C4-2B (cell line): ENCODE results near the gene KAT2B.

Experiments
- ZFX ChIP-seq: fragments of 450-650 bp; IDR thresholded peaks from 2 replicates; pipeline ENCODE4 v1.6.1; 2017
- TF ChIP-seq, protein P1 (sequence below): fragments of 450-650 bp; conservative IDR thresholded peaks from 2 replicates; pipeline ENCODE4 v1.5.1; 2017; ENCODE audit warnings: mild to moderate bottlenecking

DNA sequence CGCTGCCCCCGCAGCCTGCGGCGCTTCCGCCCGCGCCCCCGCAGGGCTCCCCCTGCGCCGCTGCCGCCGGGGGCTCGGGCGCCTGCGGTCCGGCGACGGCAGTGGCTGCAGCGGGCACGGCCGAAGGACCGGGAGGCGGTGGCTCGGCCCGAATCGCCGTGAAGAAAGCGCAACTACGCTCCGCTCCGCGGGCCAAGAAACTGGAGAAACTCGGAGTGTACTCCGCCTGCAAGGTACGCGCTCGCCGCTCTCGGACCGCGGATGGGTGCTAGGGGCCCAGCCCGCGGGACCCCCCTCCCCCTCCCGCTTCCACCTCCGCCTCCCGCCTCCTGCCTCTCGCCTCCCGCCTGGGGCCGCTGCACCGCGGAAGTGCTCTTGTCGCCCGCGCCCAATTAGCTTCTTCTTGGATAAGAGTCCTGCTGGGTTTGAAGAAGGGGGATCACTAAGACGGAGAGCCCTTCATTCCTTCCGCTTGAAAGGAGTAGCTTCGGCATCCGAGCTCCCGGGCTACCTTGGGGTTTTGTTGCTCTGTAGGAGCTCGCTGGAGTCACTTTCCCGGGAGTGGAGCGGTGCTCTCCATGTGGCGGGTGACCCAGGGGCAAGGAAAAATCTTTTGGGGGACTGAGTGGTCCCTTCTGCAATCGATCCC lies 426 bp downstream of the KAT2B start:
- TF ChIP-seq, protein P1, sequence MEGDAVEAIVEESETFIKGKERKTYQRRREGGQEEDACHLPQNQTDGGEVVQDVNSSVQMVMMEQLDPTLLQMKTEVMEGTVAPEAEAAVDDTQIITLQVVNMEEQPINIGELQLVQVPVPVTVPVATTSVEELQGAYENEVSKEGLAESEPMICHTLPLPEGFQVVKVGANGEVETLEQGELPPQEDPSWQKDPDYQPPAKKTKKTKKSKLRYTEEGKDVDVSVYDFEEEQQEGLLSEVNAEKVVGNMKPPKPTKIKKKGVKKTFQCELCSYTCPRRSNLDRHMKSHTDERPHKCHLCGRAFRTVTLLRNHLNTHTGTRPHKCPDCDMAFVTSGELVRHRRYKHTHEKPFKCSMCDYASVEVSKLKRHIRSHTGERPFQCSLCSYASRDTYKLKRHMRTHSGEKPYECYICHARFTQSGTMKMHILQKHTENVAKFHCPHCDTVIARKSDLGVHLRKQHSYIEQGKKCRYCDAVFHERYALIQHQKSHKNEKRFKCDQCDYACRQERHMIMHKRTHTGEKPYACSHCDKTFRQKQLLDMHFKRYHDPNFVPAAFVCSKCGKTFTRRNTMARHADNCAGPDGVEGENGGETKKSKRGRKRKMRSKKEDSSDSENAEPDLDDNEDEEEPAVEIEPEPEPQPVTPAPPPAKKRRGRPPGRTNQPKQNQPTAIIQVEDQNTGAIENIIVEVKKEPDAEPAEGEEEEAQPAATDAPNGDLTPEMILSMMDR, result no peak; the same call in 1 of the 2 replicates
- peak; percentile 40; the same call in 1 of the 2 replicates for TF ChIP-seq ZFX
